Mucosa of gallbladder (tissue), 1 donor: ENCODE measurements around the gene TMEM123. TPM values are rescaled to one million over a fixed set of nuclear protein-coding genes. Genes with fewer than 3 reads are reported as not detected.

Experiments
- DNase-seq: peaks from one replicate; pipeline ENCODE4 v3.0.0-alpha.2; 2020; ENCODE audit warnings: low spot score
- total RNA-seq: library from RNA; stranded (reverse); gene quantifications from one replicate; pipeline ENCODE4 v1.2.1, GENCODE V29; 2021
- donor health status: DM: no; HTN: no; CAD: no.

Gene TMEM123
- total RNA-seq = 135 TPM

GRCh38 chr11:102452461-102453301 lies at the start of gene TMEM123:
Gene TMEM123 (minus strand): TSS chr11:102452765. CDS start chr11:102452623, 142 bp downstream.
- peak; percentile 81 for DNase-seq

- DNase-seq = no peak
Measured at GRCh38 chr11:102500829-102501228, 48.3 kb upstream of the TMEM123 start.

- no peak for DNase-seq
Measured at GRCh38 chr11:102499931-102500330, 47.4 kb upstream of the TMEM123 start.

- no peak for DNase-seq
Measured at GRCh38 chr11:102499151-102499550, 46.6 kb upstream of the TMEM123 start.

- no peak for DNase-seq
Measured at GRCh38 chr11:102497061-102497460, 44.5 kb upstream of the TMEM123 start.

- DNase-seq = peak; percentile 68
Measured at GRCh38 chr11:102495161-102496042, 42.8 kb upstream of the TMEM123 start.

- peak; percentile 34 for DNase-seq
Measured at GRCh38 chr11:102494216-102494615, 41.7 kb upstream of the TMEM123 start.

- no peak for DNase-seq
Measured at GRCh38 chr11:102493524-102493923, 41.0 kb upstream of the TMEM123 start.

GRCh38 chr11:102491969-102492368 lies 39.4 kb upstream of the TMEM123 start:
- DNase-seq = no peak

GRCh38 chr11:102489186-102490145 lies 36.9 kb upstream of the TMEM123 start:
- DNase-seq = no peak

GRCh38 chr11:102488208-102488607 lies 35.6 kb upstream of the TMEM123 start:
- no peak for DNase-seq

GRCh38 chr11:102487214-102487613 lies 34.6 kb upstream of the TMEM123 start:
- no peak for DNase-seq

GRCh38 chr11:102486584-102486983 lies 34.0 kb upstream of the TMEM123 start:
- DNase-seq = no peak

- no peak for DNase-seq
Measured at GRCh38 chr11:102485095-102485722, 32.6 kb upstream of the TMEM123 start.

- no peak for DNase-seq
Measured at GRCh38 chr11:102482433-102482832, 29.9 kb upstream of the TMEM123 start.

GRCh38 chr11:102479733-102480132 lies 27.2 kb upstream of the TMEM123 start:
- DNase-seq = no peak

GRCh38 chr11:102478673-102479299 lies 26.2 kb upstream of the TMEM123 start:
- DNase-seq = no peak

- peak; percentile 69 for DNase-seq
Measured at GRCh38 chr11:102476812-102477211, 24.2 kb upstream of the TMEM123 start.

GRCh38 chr11:102476069-102476468 lies 23.5 kb upstream of the TMEM123 start:
- DNase-seq = no peak

- no peak for DNase-seq
Measured at GRCh38 chr11:102473543-102473942, 21.0 kb upstream of the TMEM123 start.

GRCh38 chr11:102472127-102472526 lies 19.6 kb upstream of the TMEM123 start:
- no peak for DNase-seq
